OCI-LY1 (cell line): ENCODE data around the gene ERVV-1.

Experiments used
- EZH2 ChIP-seq: fragments of 200-600 bp; sonication (generic), shearing (Covaris generic); IDR thresholded peaks from 2 replicates; pipeline ENCODE4 v1.8.0; 2017; ENCODE audit warnings: borderline replicate concordance, mixed run types, mild to moderate bottlenecking, antibody characterized with exemption, low read length, moderate library complexity, mixed read lengths
- TF ChIP-seq, protein P1 (sequence below): fragments of 200-600 bp; sonication (generic), shearing (Covaris generic); IDR thresholded peaks from 2 replicates; pipeline ENCODE4 v1.5.1; 2017; ENCODE audit warnings: mild to moderate bottlenecking, antibody characterized with exemption, low read length, moderate library complexity, mixed read lengths

GRCh38 chr19:52995711-52996110, 18.0 kb upstream of the ERVV-1 start:
- TF ChIP-seq, protein P1, sequence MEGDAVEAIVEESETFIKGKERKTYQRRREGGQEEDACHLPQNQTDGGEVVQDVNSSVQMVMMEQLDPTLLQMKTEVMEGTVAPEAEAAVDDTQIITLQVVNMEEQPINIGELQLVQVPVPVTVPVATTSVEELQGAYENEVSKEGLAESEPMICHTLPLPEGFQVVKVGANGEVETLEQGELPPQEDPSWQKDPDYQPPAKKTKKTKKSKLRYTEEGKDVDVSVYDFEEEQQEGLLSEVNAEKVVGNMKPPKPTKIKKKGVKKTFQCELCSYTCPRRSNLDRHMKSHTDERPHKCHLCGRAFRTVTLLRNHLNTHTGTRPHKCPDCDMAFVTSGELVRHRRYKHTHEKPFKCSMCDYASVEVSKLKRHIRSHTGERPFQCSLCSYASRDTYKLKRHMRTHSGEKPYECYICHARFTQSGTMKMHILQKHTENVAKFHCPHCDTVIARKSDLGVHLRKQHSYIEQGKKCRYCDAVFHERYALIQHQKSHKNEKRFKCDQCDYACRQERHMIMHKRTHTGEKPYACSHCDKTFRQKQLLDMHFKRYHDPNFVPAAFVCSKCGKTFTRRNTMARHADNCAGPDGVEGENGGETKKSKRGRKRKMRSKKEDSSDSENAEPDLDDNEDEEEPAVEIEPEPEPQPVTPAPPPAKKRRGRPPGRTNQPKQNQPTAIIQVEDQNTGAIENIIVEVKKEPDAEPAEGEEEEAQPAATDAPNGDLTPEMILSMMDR = no peak
- TF ChIP-seq EZH2 = no peak
